Body of pancreas (tissue), 4 donors: ENCODE data around the gene ACTA1. TPM values are rescaled to one million over a fixed set of nuclear protein-coding genes. Genes with fewer than 3 reads are reported as not detected.

Experiments used
- ATAC-seq: fragments of 150-250 bp; one replicate; pipeline ENCODE4 v1.9.1; 2016
- DNase-seq, 4 donors: peaks; one replicate each; pipeline ENCODE4 v3.0.0-alpha.2; 2019
- H3K27ac ChIP-seq, 4 donors: fragments of 200-600 bp; sonication (generic); 1 replicate in 3 of 4; 2 replicates in 1 of 4; pipeline versions ENCODE4 v1.5.1 to v1.6.1; 2016 to 2019; ENCODE audit warnings: mild to moderate bottlenecking in 1 of 4, mixed read lengths in 1 of 4, moderate library complexity in 1 of 4
- H3K27me3 ChIP-seq, 2 donors: fragments of 200-600 bp; sonication (generic); one replicate each; pipeline ENCODE4 v1.6.0; 2016; ENCODE audit warnings: mild to moderate bottlenecking in 1 of 2
- H3K36me3 ChIP-seq, 2 donors: fragments of 200-600 bp; sonication (generic); replicated peaks in 1 of 2; 2 replicates each; pipeline ENCODE4 v1.5.1; 2016; ENCODE audit warnings: low read depth in 2 of 2; ENCODE audit not compliant: insufficient read depth in 1 of 2
- H3K4me1 ChIP-seq: fragments of 200-600 bp; sonication (generic); one replicate; pipeline ENCODE4 v1.6.0; 2016
- H3K4me3 ChIP-seq, 2 donors: fragments of 200-600 bp; sonication (generic); 1 replicate in 1 of 2; 2 replicates in 1 of 2; pipeline ENCODE4 v1.5.1; 2016 to 2019
- H3K9me3 ChIP-seq, 3 donors: fragments of 200-600 bp; sonication (generic); 1 replicate in 2 of 3; 2 replicates in 1 of 3; pipeline ENCODE4 v1.5.1; 2016
- POLR2A ChIP-seq, 3 donors: fragments of 450-650 bp; IDR thresholded peaks; one replicate each; pipeline ENCODE4 v1.6.1; 2016; ENCODE audit warnings: antibody characterized with exemption in 3 of 3, mild to moderate bottlenecking in 2 of 3
- WGBS, 2 donors: methylation state at CpG; one replicate each; pipeline ENCODE4 v1.1.5; 2017; 5-methylcytosine and 5-hydroxymethylcytosine counted together
- intact Hi-C: fragments of 100-400 bp; cut with DNase I; formaldehyde crosslinking; loops from one replicate; pipeline ENCODE4 v1.15.1; 2023
- total RNA-seq, 2 donors: library from RNA; depleted of rRNA; stranded (reverse); fragments of >200 nt; gene quantifications; one replicate each; pipeline ENCODE4 v1.1.0, GENCODE V29; 2016
- TF ChIP-seq, protein P1 (sequence below), 7 experiments: fragments of 450-650 bp in 4 of 7; fragments of 200-600 bp in 3 of 7; sonication (generic) in 3 of 7; IDR thresholded peaks; one replicate each; pipeline ENCODE4 v1.5.1; 2016 to 2019; ENCODE audit warnings: antibody characterized with exemption in 7 of 7

The ACTA1 gene
- total RNA-seq, 2 donors from 2014 or later: 7.6 TPM; not detected in 1

DNA sequence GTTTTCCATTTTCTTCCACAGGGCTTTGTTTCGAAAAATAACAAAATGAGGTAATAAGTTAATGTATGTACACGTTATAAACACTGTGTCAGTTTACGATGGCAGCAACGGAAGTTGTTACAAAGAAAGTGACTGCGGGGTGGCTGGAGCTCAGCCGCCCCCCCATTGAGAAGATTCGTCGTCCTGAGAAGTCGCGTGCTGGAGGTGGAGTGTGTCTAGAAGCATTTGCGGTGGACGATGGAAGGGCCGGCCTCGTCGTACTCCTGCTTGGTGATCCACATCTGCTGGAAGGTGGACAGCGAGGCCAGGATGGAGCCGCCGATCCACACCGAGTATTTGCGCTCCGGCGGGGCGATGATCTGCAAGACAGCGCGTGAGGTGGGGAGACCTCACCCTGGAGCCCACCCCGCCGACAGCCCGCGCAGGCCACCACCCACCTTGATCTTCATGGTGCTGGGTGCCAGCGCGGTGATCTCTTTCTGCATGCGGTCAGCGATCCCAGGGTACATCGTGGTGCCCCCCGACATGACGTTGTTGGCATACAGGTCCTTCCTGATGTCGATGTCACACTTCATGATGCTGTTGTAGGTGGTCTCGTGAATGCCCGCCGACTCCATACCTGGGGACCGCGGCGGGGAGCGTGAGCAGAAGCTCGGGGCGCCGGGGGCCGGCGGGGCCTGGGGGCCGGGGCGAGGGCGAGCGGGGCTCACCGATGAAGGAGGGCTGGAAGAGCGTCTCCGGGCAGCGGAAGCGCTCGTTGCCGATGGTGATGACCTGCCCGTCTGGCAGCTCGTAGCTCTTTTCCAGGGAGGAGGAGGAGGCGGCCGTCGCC is 2.4 kb downstream of the ACTA1 start:
- H3K4me1 ChIP-seq: peaks cover 21% of the 10 kb centered on the region
- no peak for DNase-seq
- ATAC-seq: no peak
- TF ChIP-seq, protein P1, sequence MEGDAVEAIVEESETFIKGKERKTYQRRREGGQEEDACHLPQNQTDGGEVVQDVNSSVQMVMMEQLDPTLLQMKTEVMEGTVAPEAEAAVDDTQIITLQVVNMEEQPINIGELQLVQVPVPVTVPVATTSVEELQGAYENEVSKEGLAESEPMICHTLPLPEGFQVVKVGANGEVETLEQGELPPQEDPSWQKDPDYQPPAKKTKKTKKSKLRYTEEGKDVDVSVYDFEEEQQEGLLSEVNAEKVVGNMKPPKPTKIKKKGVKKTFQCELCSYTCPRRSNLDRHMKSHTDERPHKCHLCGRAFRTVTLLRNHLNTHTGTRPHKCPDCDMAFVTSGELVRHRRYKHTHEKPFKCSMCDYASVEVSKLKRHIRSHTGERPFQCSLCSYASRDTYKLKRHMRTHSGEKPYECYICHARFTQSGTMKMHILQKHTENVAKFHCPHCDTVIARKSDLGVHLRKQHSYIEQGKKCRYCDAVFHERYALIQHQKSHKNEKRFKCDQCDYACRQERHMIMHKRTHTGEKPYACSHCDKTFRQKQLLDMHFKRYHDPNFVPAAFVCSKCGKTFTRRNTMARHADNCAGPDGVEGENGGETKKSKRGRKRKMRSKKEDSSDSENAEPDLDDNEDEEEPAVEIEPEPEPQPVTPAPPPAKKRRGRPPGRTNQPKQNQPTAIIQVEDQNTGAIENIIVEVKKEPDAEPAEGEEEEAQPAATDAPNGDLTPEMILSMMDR (IDR thresholded peaks at IDR 0.05): no peak
- TF ChIP-seq POLR2A (IDR thresholded peaks at IDR 0.05): no peak
- peaks cover 6 to 46% of the 10 kb centered on the region in 2 donors for H3K27me3 ChIP-seq
- H3K4me3 ChIP-seq: no peak overlapping the region
- H3K27ac ChIP-seq: no peak overlapping the region
- H3K36me3 ChIP-seq: no peaks in the 10 kb centered on the region
- no peaks in the 10 kb centered on the region for H3K9me3 ChIP-seq
- 4 to 6% methylated on average over 15 to 59 of the region's 65 CpGs for WGBS, 2 donors
- intact Hi-C loops: no loop called here

DNA sequence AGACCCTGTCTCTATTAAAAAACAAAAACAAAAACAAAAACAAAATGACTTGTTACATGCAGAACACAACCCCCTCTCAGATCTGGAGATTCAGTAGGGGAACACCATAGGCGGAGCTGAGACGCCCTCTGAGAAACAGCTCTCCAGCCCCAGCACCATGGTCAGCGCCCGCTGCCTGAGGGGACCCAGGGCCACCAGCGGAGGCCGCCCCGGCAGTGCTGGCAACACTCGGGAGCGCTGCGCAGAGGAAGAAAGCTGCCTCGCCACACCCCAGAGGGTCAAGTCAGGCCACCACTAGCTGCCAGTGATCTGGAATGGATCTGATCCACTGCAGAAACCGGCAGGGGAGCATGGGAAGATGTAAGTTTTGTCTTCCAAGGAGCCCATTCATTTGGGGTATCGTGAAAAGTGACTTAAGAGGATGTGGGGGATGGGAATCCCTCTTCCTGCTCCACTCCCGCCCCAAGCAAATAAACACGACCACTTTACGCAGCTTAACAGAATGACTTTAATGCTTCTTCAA is 3.1 kb downstream of the ACTA1 start:
- Histone ChIP-seq H3K27me3 (peaks cover 6 to 46% of the 10 kb centered on the region in 2 donors), H3K36me3 (no peaks in the 10 kb centered on the region), H3K4me3 (no peak overlapping the region), H3K9me3 (no peaks in the 10 kb centered on the region), H3K4me1 (peaks cover 21% of the 10 kb centered on the region), H3K27ac (no peak overlapping the region)
- TF ChIP-seq, protein P1 (IDR thresholded peaks at IDR 0.05): peak in 1 of 7 experiments; percentile 14
- TF ChIP-seq POLR2A (IDR thresholded peaks at IDR 0.05): no peak
- peak; percentile 28 to 59 (median 50) for DNase-seq
- 6 to 8% methylated on average over 16 of the region's 16 CpGs for WGBS, 2 donors
- intact Hi-C loops: no loop called here
- ATAC-seq: no peak

DNA sequence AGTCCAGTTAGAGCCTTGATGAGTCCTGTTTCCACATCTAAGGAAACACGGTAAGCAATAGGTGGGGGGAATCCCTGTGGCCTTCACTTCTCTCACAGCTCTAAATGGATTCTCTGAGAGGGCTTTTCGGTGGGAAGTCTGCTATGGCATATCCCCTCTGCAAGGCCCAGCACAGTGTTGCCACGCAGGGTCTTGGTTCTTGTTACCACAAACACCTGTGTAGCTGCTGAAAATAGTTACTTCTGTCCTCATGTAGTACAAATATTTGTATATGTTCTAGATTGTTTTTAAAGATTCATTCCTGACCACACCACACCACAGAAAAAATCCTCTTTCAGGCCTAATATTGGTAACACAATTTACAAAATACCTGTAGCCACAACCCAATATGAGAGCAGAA is 5.6 kb downstream of the ACTA1 start:
- intact Hi-C loops: no loop called here
- peaks cover 6 to 35% of the 10 kb centered on the region in 2 donors for H3K27me3 ChIP-seq

DNA sequence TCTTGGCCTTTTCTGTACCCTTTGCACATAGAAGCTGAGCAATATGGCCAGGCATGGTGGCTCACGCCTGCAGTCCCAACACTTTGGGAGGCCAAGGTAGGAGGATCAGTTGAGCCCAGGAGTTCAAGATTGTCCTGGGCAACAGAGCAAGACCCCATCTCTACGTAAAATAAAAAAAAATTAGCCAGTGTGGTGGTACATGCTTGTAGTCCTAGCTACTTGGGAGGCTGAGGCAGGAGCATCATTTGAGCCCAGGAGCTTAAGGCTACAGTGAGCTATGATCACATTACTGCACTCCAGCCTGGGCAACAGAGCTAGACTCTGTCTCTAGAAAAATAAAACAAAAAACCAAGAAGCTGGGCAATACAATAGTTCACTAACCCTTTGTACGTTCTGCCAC is 6.3 kb downstream of the ACTA1 start:
- Histone ChIP-seq H3K4me3 (no peak overlapping the region), H3K4me1 (peaks cover 17% of the 10 kb centered on the region), H3K27ac (no peak overlapping the region), H3K27me3 (peaks cover 6 to 29% of the 10 kb centered on the region in 2 donors), H3K36me3 (no peaks in the 10 kb centered on the region), H3K9me3 (no peaks in the 10 kb centered on the region)
- no peak for TF ChIP-seq POLR2A (IDR thresholded peaks at IDR 0.05)
- TF ChIP-seq, protein P1 (IDR thresholded peaks at IDR 0.05): no peak
- DNase-seq: no peak
- no peak for ATAC-seq
- intact Hi-C loops: no loop called here
- WGBS, 2 donors: 75 to 77% methylated on average over 3 of the region's 3 CpGs

More for the DNA sequence above, 5.6 kb downstream of the ACTA1 start:
- ATAC-seq: no peak
- no peak for TF ChIP-seq POLR2A (IDR thresholded peaks at IDR 0.05)
- TF ChIP-seq, protein P1 (IDR thresholded peaks at IDR 0.05): no peak
- H3K27ac ChIP-seq: no peak overlapping the region
- H3K4me3 ChIP-seq: no peak overlapping the region
- no peaks in the 10 kb centered on the region for H3K9me3 ChIP-seq
- DNase-seq: no peak
- H3K4me1 ChIP-seq: peaks cover 21% of the 10 kb centered on the region
- 63 to 67% methylated on average over 3 of the region's 3 CpGs for WGBS, 2 donors
- H3K36me3 ChIP-seq: no peaks in the 10 kb centered on the region
